Parathyroid adenoma (tissue), 2 donors: Measurements from ENCODE around the gene ADSS1.

ENCODE experiments used
- H2AFZ ChIP-seq: fragments of 300-600 bp; sonication (generic); one replicate; pipeline ENCODE4 v1.7.0; 2017; ENCODE audit warnings: antibody characterized with exemption, mild to moderate bottlenecking
- H3K27ac ChIP-seq: fragments of 300-600 bp; sonication (generic); one replicate; pipeline ENCODE4 v1.7.0; 2017
- H3K27me3 ChIP-seq: fragments of 300-600 bp; sonication (generic); one replicate; pipeline ENCODE4 v1.7.0; 2017; ENCODE audit warnings: low read length; ENCODE audit not compliant: control insufficient read depth, insufficient read depth
- H3K36me3 ChIP-seq: fragments of 300-600 bp; sonication (generic); one replicate; pipeline ENCODE4 v1.7.0; 2017; ENCODE audit warnings: low read length; ENCODE audit not compliant: control insufficient read depth, insufficient read depth
- H3K4me1 ChIP-seq: fragments of 300-600 bp; sonication (generic); one replicate; pipeline ENCODE4 v1.7.0; 2017; ENCODE audit warnings: control low read depth
- H3K4me2 ChIP-seq: fragments of 300-600 bp; sonication (generic); one replicate; pipeline ENCODE4 v1.7.0; 2017; ENCODE audit warnings: low read length
- H3K4me3 ChIP-seq: fragments of 300-600 bp; sonication (generic); one replicate; pipeline ENCODE4 v1.7.0; 2017; ENCODE audit warnings: low read depth, low read length
- H3K79me2 ChIP-seq: fragments of 300-600 bp; sonication (generic); one replicate; pipeline ENCODE4 v1.7.0; 2017; ENCODE audit warnings: control low read depth
- H3K9ac ChIP-seq: fragments of 300-600 bp; sonication (generic); one replicate; pipeline ENCODE4 v1.7.0; 2017; ENCODE audit warnings: mild to moderate bottlenecking
- H3K9me3 ChIP-seq: fragments of 300-600 bp; sonication (generic); one replicate; pipeline ENCODE4 v1.7.0; 2017; ENCODE audit warnings: low read length; ENCODE audit not compliant: control insufficient read depth
- CTCF ChIP-seq: fragments of 300-600 bp; sonication (generic); IDR thresholded peaks from one replicate; pipeline ENCODE4 v1.7.0; 2017; ENCODE audit warnings: antibody characterized with exemption, mild to moderate bottlenecking
- donor health status: primary hyperparathyroidism.

ADSS1 gene

GRCh38 chr14:104743461-104744380, 19.7 kb downstream of the ADSS1 start:
- Histone ChIP-seq H3K79me2 (no peaks in the 10 kb centered on the region), H3K4me1 (no peaks in the 10 kb centered on the region), H3K9me3 (no peaks in the 10 kb centered on the region), H3K4me2 (no peak overlapping the region), H3K4me3 (no peak overlapping the region), H3K36me3 (no peaks in the 10 kb centered on the region), H2AFZ (no peak overlapping the region), H3K27me3 (no peaks in the 10 kb centered on the region), H3K27ac (no peak overlapping the region), H3K9ac (no peak overlapping the region)
- no peak for TF ChIP-seq CTCF

DNA sequence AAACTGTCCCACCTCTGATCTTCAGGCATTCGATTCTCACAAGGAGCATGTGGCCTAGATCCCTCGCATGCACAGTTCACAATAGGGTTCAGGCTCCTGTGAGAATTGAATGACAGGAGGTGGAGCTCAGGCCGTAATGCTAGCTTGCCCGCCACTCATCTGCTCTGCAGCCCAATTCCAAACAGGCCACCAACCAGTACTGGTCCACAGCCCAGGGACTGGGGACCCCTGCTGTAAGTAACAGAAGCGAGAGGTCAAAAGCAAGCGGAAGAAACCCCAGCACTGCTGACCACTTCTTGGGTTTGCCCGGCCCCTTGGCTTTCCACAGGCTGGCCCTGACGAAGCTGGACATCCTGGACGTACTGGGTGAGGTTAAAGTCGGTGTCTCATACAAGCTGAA, 20.5 kb downstream of the ADSS1 start:
- H3K4me1 ChIP-seq, result no peaks in the 10 kb centered on the region
- H3K9me3 ChIP-seq, result no peaks in the 10 kb centered on the region
- H3K27ac ChIP-seq, result no peak overlapping the region
- H2AFZ ChIP-seq, result no peak overlapping the region
- H3K4me3 ChIP-seq, result no peak overlapping the region
- no peaks in the 10 kb centered on the region for H3K79me2 ChIP-seq
- no peak overlapping the region for H3K9ac ChIP-seq
- TF ChIP-seq CTCF, result no peak
- H3K36me3 ChIP-seq, result no peaks in the 10 kb centered on the region
- no peak overlapping the region for H3K4me2 ChIP-seq
- no peaks in the 10 kb centered on the region for H3K27me3 ChIP-seq

DNA sequence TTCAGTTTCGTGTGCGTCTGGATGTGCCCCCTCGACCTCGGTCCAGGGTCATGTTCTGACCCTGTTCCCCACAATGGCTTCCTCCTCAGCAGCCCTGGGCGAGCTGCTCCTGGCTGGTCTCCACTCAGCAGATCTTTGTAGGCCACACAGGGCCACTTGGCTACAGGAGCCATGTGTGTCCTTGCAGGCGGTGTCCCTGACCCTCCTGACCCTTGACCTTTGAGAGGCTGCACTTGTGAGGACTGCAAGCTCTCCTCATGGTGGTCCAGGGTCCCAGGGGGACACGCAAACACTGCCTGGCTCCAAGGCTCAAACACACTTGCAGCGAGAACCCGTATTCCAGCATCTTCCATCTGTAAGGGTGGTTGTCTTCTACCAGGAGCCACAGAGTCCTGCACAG, 21.4 kb downstream of the ADSS1 start:
- Histone ChIP-seq H3K4me1 (no peaks in the 10 kb centered on the region), H2AFZ (no peak overlapping the region), H3K4me2 (no peak overlapping the region), H3K27ac (no peak overlapping the region), H3K36me3 (no peaks in the 10 kb centered on the region), H3K9ac (no peak overlapping the region), H3K27me3 (no peaks in the 10 kb centered on the region), H3K4me3 (no peak overlapping the region), H3K9me3 (no peaks in the 10 kb centered on the region), H3K79me2 (no peaks in the 10 kb centered on the region)
- no peak for TF ChIP-seq CTCF

- Histone ChIP-seq H3K4me1 (no peaks in the 10 kb centered on the region), H3K27ac (no peak overlapping the region), H3K9me3 (no peaks in the 10 kb centered on the region), H3K79me2 (no peaks in the 10 kb centered on the region), H3K4me3 (no peak overlapping the region), H2AFZ (no peak overlapping the region), H3K9ac (no peak overlapping the region), H3K27me3 (no peaks in the 10 kb centered on the region), H3K4me2 (no peak overlapping the region), H3K36me3 (no peaks in the 10 kb centered on the region)
- no peak for TF ChIP-seq CTCF
These were observed 22.1 kb downstream of the ADSS1 start for GRCh38 chr14:104746071-104746545.
